Bronchial epithelial cell (primary cell): ENCODE measurements around the gene ARHGAP35. TPM values are rescaled to one million over a fixed set of nuclear protein-coding genes. Genes with fewer than 3 reads are reported as not detected.
"Not testable (repeated sequence)": the region's sequence is repeated elsewhere in the genome, so short reads cannot be mapped to it uniquely, and the experiment has no call there.

Experiments used
- DNase-seq: peaks from one replicate; pipeline ENCODE4 v3.0.0-alpha.2; 2010; ENCODE audit warnings: low read depth
- FAIRE-seq: peaks from 2 replicates; lab custom pipeline; 2011; peaks lifted over from hg19 to GRCh38; lab: Jason Lieb, UNC
- H3K27me3 ChIP-seq: 2 replicates; pipeline ENCODE4 v1.5.1; 2011; ENCODE audit warnings: low read length; ENCODE audit not compliant: control insufficient read depth, insufficient read depth
- H3K36me3 ChIP-seq: 2 replicates; pipeline ENCODE4 v1.5.1; 2011; ENCODE audit warnings: low read length; ENCODE audit not compliant: control insufficient read depth, insufficient read depth
- H3K4me3 ChIP-seq: 2 replicates; pipeline ENCODE4 v1.5.1; 2011; ENCODE audit warnings: mild to moderate bottlenecking, low read depth, low read length, control low read depth
- total RNA-seq: library from RNA; depleted of rRNA; stranded (reverse); fragments of >200 nt; gene quantifications from 2 replicates; pipeline ENCODE4 v1.2.1, GENCODE V29; 2014
- TF ChIP-seq, protein P1 (sequence below): IDR thresholded peaks from 2 replicates; pipeline ENCODE4 v1.5.1; 2011; ENCODE audit warnings: mild to moderate bottlenecking, moderate library complexity, low read length, control low read depth, inconsistent platforms; ENCODE audit not compliant: insufficient read depth, severe bottlenecking

The ARHGAP35 gene
- total RNA-seq, 1 donor from 2014 or later, result 24.0 TPM

DNA sequence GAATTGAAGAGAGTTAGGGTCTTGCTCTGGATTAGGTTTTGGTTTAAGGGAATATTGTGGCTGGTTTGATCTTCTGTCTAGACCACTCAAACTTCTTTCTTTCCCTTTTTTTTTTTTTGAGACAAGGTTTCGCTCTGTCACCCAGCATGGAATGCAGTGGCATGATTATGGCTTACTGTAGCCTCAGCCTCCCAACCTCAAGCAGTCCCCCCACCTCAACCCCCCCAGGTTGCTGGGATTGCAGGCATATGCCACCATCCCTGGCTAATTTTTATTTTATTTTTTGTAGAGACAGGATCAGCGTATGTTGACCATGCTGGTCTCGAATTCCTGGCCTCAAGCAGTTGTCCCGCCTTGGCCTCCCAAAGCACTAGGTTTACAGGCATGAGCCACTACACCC, 21.2 kb downstream of the ARHGAP35 start:
- DNase-seq (no peak), FAIRE-seq (no peak)
- Histone ChIP-seq H3K4me3 (no peak overlapping the region), H3K36me3 (no peaks in the 10 kb centered on the region), H3K27me3 (no peaks in the 10 kb centered on the region)
- TF ChIP-seq, protein P1, sequence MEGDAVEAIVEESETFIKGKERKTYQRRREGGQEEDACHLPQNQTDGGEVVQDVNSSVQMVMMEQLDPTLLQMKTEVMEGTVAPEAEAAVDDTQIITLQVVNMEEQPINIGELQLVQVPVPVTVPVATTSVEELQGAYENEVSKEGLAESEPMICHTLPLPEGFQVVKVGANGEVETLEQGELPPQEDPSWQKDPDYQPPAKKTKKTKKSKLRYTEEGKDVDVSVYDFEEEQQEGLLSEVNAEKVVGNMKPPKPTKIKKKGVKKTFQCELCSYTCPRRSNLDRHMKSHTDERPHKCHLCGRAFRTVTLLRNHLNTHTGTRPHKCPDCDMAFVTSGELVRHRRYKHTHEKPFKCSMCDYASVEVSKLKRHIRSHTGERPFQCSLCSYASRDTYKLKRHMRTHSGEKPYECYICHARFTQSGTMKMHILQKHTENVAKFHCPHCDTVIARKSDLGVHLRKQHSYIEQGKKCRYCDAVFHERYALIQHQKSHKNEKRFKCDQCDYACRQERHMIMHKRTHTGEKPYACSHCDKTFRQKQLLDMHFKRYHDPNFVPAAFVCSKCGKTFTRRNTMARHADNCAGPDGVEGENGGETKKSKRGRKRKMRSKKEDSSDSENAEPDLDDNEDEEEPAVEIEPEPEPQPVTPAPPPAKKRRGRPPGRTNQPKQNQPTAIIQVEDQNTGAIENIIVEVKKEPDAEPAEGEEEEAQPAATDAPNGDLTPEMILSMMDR, result no peak

DNA sequence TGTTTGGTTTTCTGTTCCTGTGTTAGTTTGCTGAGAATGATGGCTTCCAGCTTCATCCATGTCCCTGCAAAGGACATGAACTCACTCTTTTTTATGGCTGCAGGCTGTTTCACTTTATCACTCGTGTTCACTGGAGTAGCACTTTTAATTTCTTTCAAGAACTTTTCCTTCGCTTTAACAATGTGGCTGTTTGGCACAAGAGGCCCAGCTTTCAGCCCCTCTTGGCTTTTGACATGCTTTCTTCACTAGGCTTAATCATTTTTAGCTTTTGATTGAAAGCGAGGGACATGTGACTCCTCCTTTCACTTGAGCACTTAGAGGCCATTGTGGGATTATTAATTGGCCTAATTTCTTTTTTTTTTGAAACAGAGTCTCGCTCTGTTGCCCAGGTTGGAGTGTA, 22.0 kb downstream of the ARHGAP35 start:
- H3K36me3 ChIP-seq, FAIRE-seq, H3K27me3 ChIP-seq, DNase-seq, H3K4me3 ChIP-seq: not testable (repeated sequence)

DNA sequence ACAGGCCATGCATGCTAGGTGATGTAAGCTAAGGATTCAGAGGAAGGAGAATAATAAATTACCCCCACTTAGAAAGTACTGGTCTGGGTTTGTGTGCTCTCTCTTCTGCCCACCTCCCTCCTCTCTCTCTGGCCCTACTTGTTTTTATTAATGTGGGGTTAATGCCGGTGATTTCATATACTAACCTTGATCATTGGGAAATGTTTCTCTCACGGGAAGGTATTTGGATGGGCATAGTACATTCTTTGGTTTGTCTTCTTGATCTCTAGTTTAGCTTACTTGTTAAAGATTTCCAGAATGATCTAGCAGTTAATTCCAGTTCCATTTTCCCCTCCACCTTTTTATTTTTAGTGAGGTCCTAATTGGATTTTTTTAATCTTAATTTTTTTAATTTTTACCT, 24.6 kb downstream of the ARHGAP35 start:
- TF ChIP-seq, protein P1, result no peak
- DNase-seq (no peak), FAIRE-seq (no peak)
- Histone ChIP-seq H3K4me3 (no peak overlapping the region), H3K27me3 (no peaks in the 10 kb centered on the region), H3K36me3 (peaks cover 1% of the 10 kb centered on the region)

DNA sequence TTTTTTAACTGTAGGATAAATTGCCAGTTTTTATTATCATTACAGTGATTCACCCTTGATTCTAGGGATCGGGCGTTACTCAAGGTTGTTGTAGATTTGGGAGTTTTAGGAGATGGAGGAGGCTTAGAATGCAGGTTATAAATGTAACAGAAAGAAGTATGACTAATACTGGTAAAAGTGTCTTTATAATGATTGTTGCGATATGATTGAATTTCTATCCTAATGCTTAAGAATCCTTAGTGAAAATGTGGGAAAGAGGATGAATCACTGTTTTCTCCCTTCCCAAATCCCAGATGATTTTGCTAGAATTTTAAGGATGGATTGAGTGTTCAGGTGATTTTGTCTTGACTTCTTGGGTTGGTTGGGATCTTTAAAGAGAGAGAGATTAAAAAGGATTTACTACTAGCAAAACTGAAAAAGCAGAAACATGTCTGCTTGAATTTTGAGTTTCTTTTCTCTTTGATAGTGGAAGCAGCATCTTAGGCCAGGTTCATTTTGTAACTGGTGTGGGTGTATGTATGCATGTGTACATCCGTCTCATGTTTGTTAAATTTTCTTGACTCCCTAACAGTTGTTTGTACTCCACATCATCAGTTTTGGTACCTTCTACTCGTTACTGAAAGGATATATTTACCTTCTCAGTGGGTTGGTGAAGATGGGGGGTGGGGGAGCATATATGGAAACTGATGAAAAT, 25.9 kb downstream of the ARHGAP35 start:
- H3K4me3 ChIP-seq, result no peak overlapping the region

DNA sequence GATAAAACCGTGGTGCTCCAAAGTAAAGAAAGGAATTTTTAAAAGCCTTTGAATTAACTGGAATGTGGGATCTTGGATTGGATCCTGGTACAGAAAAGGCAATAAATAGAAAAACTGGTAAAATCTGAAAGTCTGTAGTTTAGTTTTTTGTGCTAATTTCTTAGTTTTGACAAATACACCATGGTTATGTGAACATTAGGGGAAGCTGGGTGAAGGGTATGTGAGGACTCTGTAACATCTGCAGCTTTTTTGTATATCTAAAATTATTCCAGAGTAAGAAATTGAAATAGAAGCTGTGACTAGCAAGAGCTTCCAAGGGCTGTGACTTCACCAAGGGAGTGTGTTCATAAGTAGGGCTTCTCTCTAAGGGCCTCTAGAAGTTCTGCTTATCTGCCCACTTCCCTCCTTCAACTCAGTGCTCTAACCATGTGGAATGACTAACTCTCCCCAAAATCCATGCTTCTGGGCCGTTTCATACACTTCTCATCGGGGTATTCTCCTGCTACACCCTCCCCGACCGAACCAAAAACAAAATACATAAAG, 26.5 kb downstream of the ARHGAP35 start:
- DNase-seq, result no peak
- Histone ChIP-seq H3K4me3 (no peak overlapping the region), H3K27me3 (no peaks in the 10 kb centered on the region), H3K36me3 (peaks cover 1% of the 10 kb centered on the region)
- no peak for FAIRE-seq
- TF ChIP-seq, protein P1, result no peak

More for the DNA sequence above, 25.9 kb downstream of the ARHGAP35 start:
- TF ChIP-seq, protein P1, result no peak
- FAIRE-seq (no peak), DNase-seq (no peak)
- Histone ChIP-seq H3K36me3 (peaks cover 1% of the 10 kb centered on the region), H3K27me3 (no peaks in the 10 kb centered on the region)

DNA sequence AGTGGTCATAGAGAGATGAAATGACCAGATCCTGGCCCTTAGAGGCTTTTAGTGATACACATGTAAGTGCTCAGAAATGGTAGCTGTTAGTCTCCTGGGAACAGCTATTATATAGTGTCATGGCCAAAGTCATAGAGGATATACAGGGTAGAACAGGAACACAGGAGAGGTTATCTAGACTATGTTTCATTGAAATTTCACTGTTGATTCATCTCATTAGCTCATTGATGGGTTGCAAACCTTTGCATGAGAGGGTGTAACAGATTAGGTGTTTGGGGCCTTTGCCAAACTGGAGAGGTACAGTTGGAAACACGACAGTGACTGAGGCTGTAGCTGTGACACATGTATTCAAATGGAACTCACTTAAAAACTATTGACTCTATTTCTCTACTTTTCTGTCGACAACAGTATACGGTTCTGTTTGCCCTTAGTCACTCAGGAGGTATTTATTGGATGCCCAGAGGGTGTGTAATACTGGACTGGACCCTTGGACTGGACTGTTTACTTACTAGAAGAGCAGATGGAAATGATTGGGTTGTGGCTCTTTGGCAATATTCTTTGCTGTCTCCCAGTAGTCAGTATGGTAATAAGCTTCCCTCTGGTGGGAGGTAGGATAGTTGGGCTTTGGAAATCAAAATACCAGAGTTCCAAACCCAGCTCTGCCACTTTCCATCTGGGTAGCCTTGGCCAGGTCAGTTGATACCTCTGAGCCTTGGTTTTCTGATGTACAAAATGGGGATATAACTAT, 29.8 kb downstream of the ARHGAP35 start:
- Histone ChIP-seq H3K36me3 (peaks cover 1% of the 10 kb centered on the region), H3K4me3 (no peak overlapping the region), H3K27me3 (no peaks in the 10 kb centered on the region)
- DNase-seq (peak; percentile 62), FAIRE-seq (peak; percentile 36)
- TF ChIP-seq, protein P1, result no peak
